HG03103 (cell line): ENCODE results near the gene ITGA3.

Experiments
- ATAC-seq: cut with Tn5 transposase; IDR thresholded peaks from one replicate; pipeline ENCODE4 v1.9.1; 2021; ENCODE audit warnings: low read depth; ENCODE audit not compliant: unreplicated experiment

ITGA3 gene

GRCh38 chr17:50066995-50067394, 11.1 kb downstream of the ITGA3 start:
- ATAC-seq, result no peak

DNA sequence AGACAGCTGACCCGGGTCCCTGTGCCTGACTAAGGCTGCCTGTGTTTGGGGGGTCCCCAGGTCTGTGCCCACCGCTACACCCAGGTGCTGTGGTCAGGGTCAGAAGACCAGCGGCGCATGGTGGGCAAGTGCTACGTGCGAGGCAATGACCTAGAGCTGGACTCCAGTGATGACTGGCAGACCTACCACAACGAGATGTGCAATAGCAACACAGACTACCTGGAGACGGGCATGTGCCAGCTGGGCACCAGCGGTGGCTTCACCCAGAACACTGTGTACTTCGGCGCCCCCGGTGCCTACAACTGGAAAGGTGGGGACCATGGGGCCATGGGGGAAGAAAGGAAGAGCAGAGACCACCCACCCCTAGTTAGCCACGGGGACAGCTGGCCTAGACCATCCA, 12.1 kb downstream of the ITGA3 start:
- no peak for ATAC-seq

GRCh38 chr17:50070908-50071680, 15.2 kb downstream of the ITGA3 start:
- no peak for ATAC-seq

GRCh38 chr17:50071692-50072091, 15.8 kb downstream of the ITGA3 start:
- ATAC-seq, result no peak

GRCh38 chr17:50072130-50072529, 16.2 kb downstream of the ITGA3 start:
- ATAC-seq, result no peak

DNA sequence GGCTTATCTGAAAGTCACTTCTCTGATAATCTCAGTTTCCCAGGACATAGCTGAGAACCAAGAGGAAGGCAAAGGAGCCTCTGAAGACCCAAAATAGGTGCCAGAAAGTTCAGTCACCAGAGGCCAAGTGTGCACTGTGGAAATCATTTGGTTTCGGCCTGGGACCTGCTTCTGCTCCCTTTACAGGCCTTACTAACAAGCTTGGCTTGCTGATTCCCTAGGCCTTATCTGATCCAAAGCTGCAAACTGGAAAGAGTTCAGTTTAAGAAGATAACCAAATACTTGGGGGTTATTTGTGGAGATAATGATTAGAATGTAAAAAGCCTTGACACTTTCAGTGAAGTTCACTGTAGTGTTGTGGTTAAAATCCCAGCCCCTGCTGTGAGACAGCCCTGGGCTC, 17.0 kb downstream of the ITGA3 start:
- ATAC-seq, result no peak

GRCh38 chr17:50074227-50074626, 18.3 kb downstream of the ITGA3 start:
- ATAC-seq, result no peak

DNA sequence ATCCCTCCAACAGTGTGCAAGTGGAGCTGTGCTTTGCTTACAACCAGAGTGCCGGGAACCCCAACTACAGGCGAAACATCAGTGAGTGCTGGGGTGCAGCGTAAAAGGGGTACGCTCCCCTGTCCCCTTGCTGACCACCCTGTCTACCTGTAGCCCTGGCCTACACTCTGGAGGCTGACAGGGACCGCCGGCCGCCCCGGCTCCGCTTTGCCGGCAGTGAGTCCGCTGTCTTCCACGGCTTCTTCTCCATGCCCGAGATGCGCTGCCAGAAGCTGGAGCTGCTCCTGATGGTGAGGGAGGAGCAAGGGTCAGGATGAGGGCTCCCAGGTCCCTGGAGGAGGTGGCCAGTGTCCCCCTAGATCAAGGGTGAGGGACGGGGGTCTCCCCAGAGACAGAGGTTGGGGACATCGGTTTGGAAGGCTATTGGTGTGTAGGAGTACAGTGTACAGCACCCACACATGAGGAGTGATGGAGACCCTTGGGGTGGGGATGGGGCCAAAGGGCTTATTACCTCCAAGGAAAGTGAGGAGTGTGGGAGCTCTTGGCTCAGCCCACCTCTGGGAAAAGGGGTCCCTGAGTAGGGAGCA, 19.6 kb downstream of the ITGA3 start:
- no peak for ATAC-seq

GRCh38 chr17:50076221-50076590, 20.3 kb downstream of the ITGA3 start:
- no peak for ATAC-seq

- ATAC-seq, result no peak
These were observed 20.8 kb downstream of the ITGA3 start for GRCh38 chr17:50076591-50077235.

- no peak for ATAC-seq
These were observed 22.5 kb downstream of the ITGA3 start for GRCh38 chr17:50078430-50078829.

- no peak for ATAC-seq
These were observed 23.6 kb downstream of the ITGA3 start for GRCh38 chr17:50079334-50080095.

GRCh38 chr17:50080096-50080480, 24.2 kb downstream of the ITGA3 start:
- no peak for ATAC-seq

GRCh38 chr17:50080827-50081226, 24.9 kb downstream of the ITGA3 start:
- ATAC-seq, result no peak

- ATAC-seq, result no peak
These were observed 25.8 kb downstream of the ITGA3 start for GRCh38 chr17:50081757-50082156.

DNA sequence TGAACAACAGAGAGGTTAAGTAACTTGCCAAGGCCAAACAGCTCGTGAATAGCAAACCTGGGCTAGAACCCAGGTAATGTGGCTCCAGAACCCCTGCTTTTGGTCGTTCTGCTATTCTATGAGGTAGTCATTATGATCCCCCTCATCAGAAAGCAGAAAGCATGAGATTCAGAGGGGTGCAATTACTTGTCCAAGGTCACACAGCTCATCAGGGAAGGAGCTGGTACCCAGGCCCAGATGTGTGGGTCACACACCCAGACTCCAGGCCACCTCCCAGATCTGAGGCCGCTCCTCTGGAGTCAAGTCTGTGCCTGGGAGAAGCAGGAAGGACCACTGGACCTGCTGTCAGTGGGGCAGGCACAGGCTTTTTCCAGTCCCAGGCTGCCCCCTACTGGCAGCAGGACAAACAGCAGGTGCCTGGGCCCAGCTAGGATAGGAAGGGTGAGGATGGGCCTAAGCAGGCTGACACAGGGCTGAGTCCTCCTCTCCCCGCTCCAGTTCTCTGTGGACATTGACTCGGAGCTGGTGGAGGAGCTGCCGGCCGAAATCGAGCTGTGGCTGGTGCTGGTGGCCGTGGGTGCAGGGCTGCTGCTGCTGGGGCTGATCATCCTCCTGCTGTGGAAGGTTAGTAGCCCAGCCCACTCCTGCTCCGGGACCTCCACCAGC, 31.5 kb downstream of the ITGA3 start:
- ATAC-seq, result no peak

DNA sequence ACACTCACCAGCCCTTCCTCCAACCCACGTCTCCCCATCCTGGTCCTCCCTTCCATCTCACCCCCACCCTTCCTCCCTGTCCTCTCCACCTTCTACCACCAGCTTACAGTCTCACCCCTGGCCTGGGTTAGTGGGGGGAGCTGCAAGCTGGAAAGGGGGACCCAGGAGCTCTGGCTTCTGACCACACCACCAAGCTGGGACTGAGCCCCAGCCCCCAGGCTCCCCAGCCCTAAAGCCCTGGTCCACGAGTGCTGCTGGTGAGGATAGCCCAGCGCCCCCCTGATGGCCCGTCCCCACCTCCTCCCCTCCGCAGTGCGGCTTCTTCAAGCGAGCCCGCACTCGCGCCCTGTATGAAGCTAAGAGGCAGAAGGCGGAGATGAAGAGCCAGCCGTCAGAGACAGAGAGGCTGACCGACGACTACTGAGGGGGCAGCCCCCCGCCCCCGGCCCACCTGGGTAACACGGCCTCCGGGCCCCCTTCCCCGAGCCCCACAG, 32.0 kb downstream of the ITGA3 start:
- no peak for ATAC-seq

GRCh38 chr17:50088952-50089825, 33.3 kb downstream of the ITGA3 start:
- ATAC-seq, result no peak

DNA sequence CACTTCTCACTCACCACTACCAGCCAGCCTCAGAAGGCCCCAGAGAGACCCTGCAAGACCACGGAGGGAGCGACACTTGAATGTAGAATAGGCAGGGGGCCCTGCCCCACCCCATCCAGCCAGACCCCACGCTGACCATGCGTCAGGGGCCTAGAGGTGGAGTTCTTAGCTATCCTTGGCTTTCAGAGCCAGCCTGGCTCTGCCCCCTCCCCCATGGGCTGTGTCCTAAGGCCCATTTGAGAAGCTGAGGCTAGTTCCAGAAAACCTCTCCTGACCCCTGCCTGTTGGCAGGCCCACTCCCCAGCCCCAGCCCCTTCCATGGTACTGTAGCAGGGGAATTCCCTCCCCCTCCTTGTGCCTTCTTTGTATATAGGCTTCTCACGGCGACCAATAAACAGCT, 34.2 kb downstream of the ITGA3 start:
- no peak for ATAC-seq
